ENCODE measurements around the gene FNIP2. TPM values are rescaled to one million over a fixed set of nuclear protein-coding genes. Genes with fewer than 3 reads are reported as not detected.
"Not testable (repeated sequence)": the region's sequence is repeated elsewhere in the genome, so short reads cannot be mapped to it uniquely, and the experiment has no call there.

Gene FNIP2
- total RNA-seq, 1 experiment from 2014 or later, result 5.9 TPM

- H3K4me3 ChIP-seq (ENCODE audit: insufficient read depth, low read depth, low read length), result not testable (repeated sequence)
Observed at GRCh38 chr4:158793430-158793829, 24.6 kb downstream of the FNIP2 start.

GRCh38 chr4:158796370-158797140 lies 27.7 kb downstream of the FNIP2 start:
- H3K27me3 ChIP-seq (ENCODE audit: control insufficient read depth, insufficient read depth, low read length), result no peaks in the 10 kb centered on the region
- no peak overlapping the region for H3K4me3 ChIP-seq (ENCODE audit: insufficient read depth, low read depth, low read length)
- H3K36me3 ChIP-seq (replicated peaks; ENCODE audit: control insufficient read depth, insufficient read depth, low read length), result no peaks in the 10 kb centered on the region
- no peak for DNase-seq

More at GRCh38 chr4:158793430-158793829, 24.6 kb downstream of the FNIP2 start:
- H3K36me3 ChIP-seq (replicated peaks; ENCODE audit: control insufficient read depth, insufficient read depth, low read length); H3K27me3 ChIP-seq (ENCODE audit: control insufficient read depth, insufficient read depth, low read length); DNase-seq: not testable (repeated sequence)

- DNase-seq, result no peak
- no peaks in the 10 kb centered on the region for H3K27me3 ChIP-seq (ENCODE audit: control insufficient read depth, insufficient read depth, low read length)
- no peak overlapping the region for H3K4me3 ChIP-seq (ENCODE audit: insufficient read depth, low read depth, low read length)
- H3K36me3 ChIP-seq (replicated peaks; ENCODE audit: control insufficient read depth, insufficient read depth, low read length), result no peaks in the 10 kb centered on the region
Observed at GRCh38 chr4:158798062-158798461, 29.2 kb downstream of the FNIP2 start.

GRCh38 chr4:158799013-158799770 lies 30.4 kb downstream of the FNIP2 start:
- Histone ChIP-seq H3K4me3 (ENCODE audit: insufficient read depth, low read depth, low read length) (no peak overlapping the region), H3K36me3 (replicated peaks; ENCODE audit: control insufficient read depth, insufficient read depth, low read length) (no peaks in the 10 kb centered on the region), H3K27me3 (ENCODE audit: control insufficient read depth, insufficient read depth, low read length) (no peaks in the 10 kb centered on the region)
- DNase-seq, result no peak

GRCh38 chr4:158799856-158800255 lies 31.0 kb downstream of the FNIP2 start:
- DNase-seq, result no peak
- Histone ChIP-seq H3K36me3 (replicated peaks; ENCODE audit: control insufficient read depth, insufficient read depth, low read length) (no peaks in the 10 kb centered on the region), H3K27me3 (ENCODE audit: control insufficient read depth, insufficient read depth, low read length) (no peaks in the 10 kb centered on the region), H3K4me3 (ENCODE audit: insufficient read depth, low read depth, low read length) (no peak overlapping the region)

GRCh38 chr4:158801066-158801465 lies 32.2 kb downstream of the FNIP2 start:
- DNase-seq, result no peak
- Histone ChIP-seq H3K4me3 (ENCODE audit: insufficient read depth, low read depth, low read length) (no peak overlapping the region), H3K27me3 (ENCODE audit: control insufficient read depth, insufficient read depth, low read length) (no peaks in the 10 kb centered on the region), H3K36me3 (replicated peaks; ENCODE audit: control insufficient read depth, insufficient read depth, low read length) (no peaks in the 10 kb centered on the region)

GRCh38 chr4:158801677-158802076 lies 32.9 kb downstream of the FNIP2 start:
- Histone ChIP-seq H3K4me3 (ENCODE audit: insufficient read depth, low read depth, low read length) (no peak overlapping the region), H3K27me3 (ENCODE audit: control insufficient read depth, insufficient read depth, low read length) (no peaks in the 10 kb centered on the region), H3K36me3 (replicated peaks; ENCODE audit: control insufficient read depth, insufficient read depth, low read length) (no peaks in the 10 kb centered on the region)
- DNase-seq, result no peak

GRCh38 chr4:158802914-158803313 lies 34.1 kb downstream of the FNIP2 start:
- DNase-seq, result no peak
- Histone ChIP-seq H3K27me3 (ENCODE audit: control insufficient read depth, insufficient read depth, low read length) (no peaks in the 10 kb centered on the region), H3K36me3 (replicated peaks; ENCODE audit: control insufficient read depth, insufficient read depth, low read length) (no peaks in the 10 kb centered on the region), H3K4me3 (ENCODE audit: insufficient read depth, low read depth, low read length) (no peak overlapping the region)

- Histone ChIP-seq H3K36me3 (replicated peaks; ENCODE audit: control insufficient read depth, insufficient read depth, low read length) (no peaks in the 10 kb centered on the region), H3K4me3 (ENCODE audit: insufficient read depth, low read depth, low read length) (no peak overlapping the region), H3K27me3 (ENCODE audit: control insufficient read depth, insufficient read depth, low read length) (no peaks in the 10 kb centered on the region)
- no peak for DNase-seq
Observed at GRCh38 chr4:158805635-158806471, 37.0 kb downstream of the FNIP2 start.

GRCh38 chr4:158807691-158808090 lies 38.9 kb downstream of the FNIP2 start:
- Histone ChIP-seq H3K27me3 (ENCODE audit: control insufficient read depth, insufficient read depth, low read length) (no peaks in the 10 kb centered on the region), H3K36me3 (replicated peaks; ENCODE audit: control insufficient read depth, insufficient read depth, low read length) (no peaks in the 10 kb centered on the region), H3K4me3 (ENCODE audit: insufficient read depth, low read depth, low read length) (no peak overlapping the region)
- no peak for DNase-seq

GRCh38 chr4:158808399-158808798 lies 39.6 kb downstream of the FNIP2 start:
- no peak overlapping the region for H3K4me3 ChIP-seq (ENCODE audit: insufficient read depth, low read depth, low read length)
- H3K36me3 ChIP-seq (replicated peaks; ENCODE audit: control insufficient read depth, insufficient read depth, low read length), result no peaks in the 10 kb centered on the region
- H3K27me3 ChIP-seq (ENCODE audit: control insufficient read depth, insufficient read depth, low read length), result no peaks in the 10 kb centered on the region
- no peak for DNase-seq

- H3K36me3 ChIP-seq (replicated peaks; ENCODE audit: control insufficient read depth, insufficient read depth, low read length); DNase-seq; H3K27me3 ChIP-seq (ENCODE audit: control insufficient read depth, insufficient read depth, low read length); H3K4me3 ChIP-seq (ENCODE audit: insufficient read depth, low read depth, low read length): not testable (repeated sequence)
Observed at GRCh38 chr4:158809208-158809607, 40.4 kb downstream of the FNIP2 start.

- Histone ChIP-seq H3K4me3 (ENCODE audit: insufficient read depth, low read depth, low read length) (no peak overlapping the region), H3K36me3 (replicated peaks; ENCODE audit: control insufficient read depth, insufficient read depth, low read length) (no peaks in the 10 kb centered on the region), H3K27me3 (ENCODE audit: control insufficient read depth, insufficient read depth, low read length) (no peaks in the 10 kb centered on the region)
- DNase-seq, result no peak
Observed at GRCh38 chr4:158809611-158810486, 41.0 kb downstream of the FNIP2 start.

All from H7 (cell line).